ENCODE results near the gene NBPF3. TPM values are rescaled to one million over a fixed set of nuclear protein-coding genes. Genes with fewer than 3 reads are reported as not detected.

NBPF3 gene, protein sequence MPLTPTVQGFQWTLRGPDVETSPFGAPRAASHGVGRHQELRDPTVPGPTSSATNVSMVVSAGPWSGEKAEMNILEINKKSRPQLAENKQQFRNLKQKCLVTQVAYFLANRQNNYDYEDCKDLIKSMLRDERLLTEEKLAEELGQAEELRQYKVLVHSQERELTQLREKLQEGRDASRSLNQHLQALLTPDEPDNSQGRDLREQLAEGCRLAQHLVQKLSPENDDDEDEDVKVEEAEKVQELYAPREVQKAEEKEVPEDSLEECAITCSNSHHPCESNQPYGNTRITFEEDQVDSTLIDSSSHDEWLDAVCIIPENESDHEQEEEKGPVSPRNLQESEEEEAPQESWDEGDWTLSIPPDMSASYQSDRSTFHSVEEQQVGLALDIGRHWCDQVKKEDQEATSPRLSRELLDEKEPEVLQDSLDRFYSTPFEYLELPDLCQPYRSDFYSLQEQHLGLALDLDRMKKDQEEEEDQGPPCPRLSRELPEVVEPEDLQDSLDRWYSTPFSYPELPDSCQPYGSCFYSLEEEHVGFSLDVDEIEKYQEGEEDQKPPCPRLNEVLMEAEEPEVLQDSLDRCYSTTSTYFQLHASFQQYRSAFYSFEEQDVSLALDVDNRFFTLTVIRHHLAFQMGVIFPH
- total RNA-seq: 19.4 and 20.1 TPM in 2 replicates
- long read RNA-seq, full-length matches to known transcripts: 12 of 58 reads
- long read RNA-seq, partial matches to known transcripts: 16 of 58 reads
- long read RNA-seq, other reads (novel, unspliced or antisense): 30 of 58 reads

DNA sequence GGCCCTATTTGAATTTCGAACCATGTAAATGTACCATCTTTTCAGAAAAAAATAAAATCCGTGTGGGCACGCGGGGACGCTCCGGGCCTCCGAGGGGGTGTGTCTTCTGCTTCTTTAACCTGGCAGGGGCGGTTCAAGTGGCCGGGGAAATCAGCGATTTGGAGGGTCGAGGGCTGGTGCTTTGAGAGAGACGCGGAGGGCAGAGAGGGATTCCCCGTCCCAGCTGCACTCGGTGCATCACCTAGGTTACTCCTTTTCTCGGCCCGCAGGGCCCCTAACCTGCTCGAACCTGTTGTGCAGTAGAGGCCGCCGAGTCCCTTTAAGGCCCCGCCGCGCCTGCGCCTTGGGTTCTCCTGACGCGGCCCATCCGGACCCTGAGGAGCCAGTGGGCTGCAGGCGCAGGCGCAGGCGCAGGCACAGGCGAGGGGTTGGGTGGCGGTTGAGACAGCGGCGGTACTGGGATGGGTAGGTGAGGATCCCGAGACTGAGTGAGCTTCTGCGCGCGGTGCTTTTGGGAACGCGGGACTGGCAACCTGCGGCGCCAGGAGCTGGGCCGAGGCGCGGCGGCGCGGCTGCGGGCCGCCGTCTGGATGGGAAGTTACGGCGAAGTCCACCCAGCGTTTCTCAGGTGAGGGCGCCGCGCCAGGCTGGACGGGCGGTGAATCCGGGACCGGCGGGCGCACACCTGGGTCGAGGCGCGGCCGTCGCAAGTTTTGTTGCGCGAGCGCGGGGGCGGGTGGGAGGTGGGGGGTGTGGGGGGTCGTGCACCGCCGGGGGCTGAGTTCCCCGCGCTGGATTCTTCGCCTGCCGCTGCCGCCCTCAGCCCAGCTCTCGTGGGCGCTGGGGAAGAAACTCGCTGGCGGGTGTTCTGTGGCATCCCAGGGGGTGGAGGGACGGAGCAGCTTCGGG, at the start of gene NBPF3:
Gene NBPF3 (plus strand): TSS at position 417 of the 909 bp plus-strand sequence. CDS start 4,950 bp downstream, outside the sequence.
- peak within 1 kb of the TSS; percentile 94 for H3K4me3 Mint-ChIP-seq (ENCODE audit: low read depth)
- H3K4me1 Mint-ChIP-seq (ENCODE audit: low read depth): peaks cover 8% of the 10 kb centered on the region
- peak within 1 kb of the TSS; percentile 99 for H3K27ac Mint-ChIP-seq
- TF ChIP-seq, protein P1, sequence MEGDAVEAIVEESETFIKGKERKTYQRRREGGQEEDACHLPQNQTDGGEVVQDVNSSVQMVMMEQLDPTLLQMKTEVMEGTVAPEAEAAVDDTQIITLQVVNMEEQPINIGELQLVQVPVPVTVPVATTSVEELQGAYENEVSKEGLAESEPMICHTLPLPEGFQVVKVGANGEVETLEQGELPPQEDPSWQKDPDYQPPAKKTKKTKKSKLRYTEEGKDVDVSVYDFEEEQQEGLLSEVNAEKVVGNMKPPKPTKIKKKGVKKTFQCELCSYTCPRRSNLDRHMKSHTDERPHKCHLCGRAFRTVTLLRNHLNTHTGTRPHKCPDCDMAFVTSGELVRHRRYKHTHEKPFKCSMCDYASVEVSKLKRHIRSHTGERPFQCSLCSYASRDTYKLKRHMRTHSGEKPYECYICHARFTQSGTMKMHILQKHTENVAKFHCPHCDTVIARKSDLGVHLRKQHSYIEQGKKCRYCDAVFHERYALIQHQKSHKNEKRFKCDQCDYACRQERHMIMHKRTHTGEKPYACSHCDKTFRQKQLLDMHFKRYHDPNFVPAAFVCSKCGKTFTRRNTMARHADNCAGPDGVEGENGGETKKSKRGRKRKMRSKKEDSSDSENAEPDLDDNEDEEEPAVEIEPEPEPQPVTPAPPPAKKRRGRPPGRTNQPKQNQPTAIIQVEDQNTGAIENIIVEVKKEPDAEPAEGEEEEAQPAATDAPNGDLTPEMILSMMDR (IDR thresholded peaks at IDR 0.05; ENCODE audit: unreplicated experiment): no peak
- no peaks in the 10 kb centered on the region for H3K9me3 Mint-ChIP-seq (ENCODE audit: low read depth)
- H3K36me3 Mint-ChIP-seq (ENCODE audit: insufficient read depth): peaks cover under 1% of the 10 kb centered on the region
- peak; percentile 87 for DNase-seq (ENCODE audit: low spot score, unreplicated experiment)
- peaks cover 3% of the 10 kb centered on the region for H3K27me3 Mint-ChIP-seq

DNA sequence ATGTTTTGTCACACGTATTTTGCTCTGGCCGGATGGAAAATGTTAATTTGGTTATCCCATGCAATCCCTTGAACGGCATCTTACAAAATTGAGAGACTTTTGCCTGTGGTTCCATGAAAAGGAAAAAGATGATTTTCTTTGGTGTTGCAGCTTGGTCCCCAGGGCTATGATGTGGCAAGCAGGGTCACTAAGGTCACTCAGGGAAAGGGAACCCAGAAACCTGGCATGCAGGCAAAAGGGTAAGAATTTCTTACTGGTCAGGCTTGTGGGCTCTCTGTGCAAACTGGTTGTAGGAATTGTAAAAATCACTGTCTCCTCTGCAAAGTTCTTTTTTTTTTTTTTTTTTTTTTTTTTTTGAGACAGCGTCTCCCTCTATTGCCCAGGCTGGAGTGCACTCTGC, 48.4 kb upstream of the NBPF3 start:
- Mint-ChIP-seq H3K4me3 (ENCODE audit: low read depth) (no peak overlapping the region), H3K27me3 (no peaks in the 10 kb centered on the region), H3K9me3 (ENCODE audit: low read depth) (no peaks in the 10 kb centered on the region), H3K36me3 (ENCODE audit: insufficient read depth) (peaks cover 3% of the 10 kb centered on the region), H3K27ac (no peak overlapping the region), H3K4me1 (ENCODE audit: low read depth) (no peaks in the 10 kb centered on the region)
- TF ChIP-seq, protein P1 (IDR thresholded peaks at IDR 0.05; ENCODE audit: unreplicated experiment): no peak
- no peak for DNase-seq (ENCODE audit: low spot score, unreplicated experiment)

DNA sequence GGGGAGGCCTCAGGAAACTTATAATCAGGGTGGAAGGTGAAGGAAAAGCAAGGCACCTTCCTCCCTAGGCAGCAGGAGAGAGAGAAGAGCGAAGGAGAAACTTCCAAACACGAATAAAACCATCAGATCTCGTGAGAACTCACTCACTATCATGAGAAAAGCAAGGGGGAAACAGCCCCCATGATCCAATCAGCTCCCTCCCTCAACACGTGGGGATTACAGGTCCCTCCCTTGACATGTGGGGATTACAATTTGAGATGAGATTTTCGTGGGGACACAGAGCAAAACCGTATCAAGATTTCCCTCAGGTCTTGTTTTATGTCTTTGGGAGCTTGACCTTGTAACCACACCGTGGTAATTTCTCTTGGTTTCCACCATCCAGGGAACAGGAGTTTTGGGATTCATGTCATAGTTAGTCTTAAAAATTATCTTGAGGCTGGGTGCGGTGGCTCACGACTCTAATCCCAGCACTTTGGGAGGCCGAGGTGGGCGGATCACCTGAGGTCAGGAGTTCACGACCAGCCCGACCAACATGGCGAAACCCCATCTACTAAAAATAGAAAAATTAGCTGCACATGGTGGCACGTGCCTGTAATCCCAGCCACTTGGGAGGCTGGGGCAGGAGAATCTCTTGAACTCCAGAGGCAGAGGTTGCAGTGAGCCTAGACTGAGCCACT, 47.2 kb upstream of the NBPF3 start:
- TF ChIP-seq, protein P1 (IDR thresholded peaks at IDR 0.05; ENCODE audit: unreplicated experiment): no peak
- H3K9me3 Mint-ChIP-seq (ENCODE audit: low read depth): no peaks in the 10 kb centered on the region
- peaks cover 3% of the 10 kb centered on the region for H3K36me3 Mint-ChIP-seq (ENCODE audit: insufficient read depth)
- no peak for DNase-seq (ENCODE audit: low spot score, unreplicated experiment)
- no peak overlapping the region for H3K4me3 Mint-ChIP-seq (ENCODE audit: low read depth)
- H3K4me1 Mint-ChIP-seq (ENCODE audit: low read depth): no peaks in the 10 kb centered on the region
- H3K27ac Mint-ChIP-seq: no peak overlapping the region
- H3K27me3 Mint-ChIP-seq: no peaks in the 10 kb centered on the region

DNA sequence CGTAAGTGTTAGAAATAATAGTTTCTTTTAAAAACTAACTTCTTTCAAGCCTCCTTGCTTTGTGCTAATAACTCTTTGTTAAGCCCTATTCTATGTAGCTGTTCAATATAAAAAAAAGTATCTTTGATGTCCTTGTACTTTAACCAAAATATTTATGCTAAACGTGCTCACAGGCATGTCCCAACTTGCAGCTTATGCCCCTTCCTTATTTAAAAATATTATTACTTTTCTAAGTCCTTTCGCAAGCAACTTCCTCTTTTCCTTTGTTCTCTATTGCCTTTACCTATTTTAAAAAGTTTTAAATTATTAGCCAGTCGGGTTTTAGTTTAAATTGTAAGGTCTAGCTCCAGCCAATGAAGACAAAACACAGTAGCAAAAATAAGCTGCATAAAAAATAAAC, 43.4 kb upstream of the NBPF3 start:
- Mint-ChIP-seq H3K9me3 (ENCODE audit: low read depth) (no peaks in the 10 kb centered on the region), H3K27me3 (peaks cover 11% of the 10 kb centered on the region), H3K27ac (no peak overlapping the region), H3K4me3 (ENCODE audit: low read depth) (no peak overlapping the region), H3K4me1 (ENCODE audit: low read depth) (no peaks in the 10 kb centered on the region), H3K36me3 (ENCODE audit: insufficient read depth) (no peaks in the 10 kb centered on the region)
- TF ChIP-seq, protein P1 (IDR thresholded peaks at IDR 0.05; ENCODE audit: unreplicated experiment): no peak
- no peak for DNase-seq (ENCODE audit: low spot score, unreplicated experiment)
